IMR-90 (cell line): ENCODE results near the gene CPNE4. TPM values are rescaled to one million over a fixed set of nuclear protein-coding genes. Genes with fewer than 3 reads are reported as not detected.

ENCODE experiments used
- ATAC-seq: fragments of 200-7000 bp; cut with Tn5 transposase; 2 replicates; pipeline ENCODE4 v1.9.1; 2020; ENCODE audit warnings: low read depth, mild to moderate bottlenecking, moderate library complexity
- BruUV-seq: library from RNA; stranded (reverse); fragments of 400-500 nt; replicated peaks from 2 replicates; lab custom pipeline; 2021; lab: Mats Ljungman, UMichigan
- CTCF ChIA-PET: fragments of 300-600 bp; formaldehyde crosslinking; extraction: SDS; loops from one replicate; lab custom pipeline; 2021; ENCODE audit warnings: antibody characterized with exemption; lab: Yijun Ruan, JAX
- POLR2A ChIA-PET: fragments of 300-600 bp; sonication (Branson Sonifier 250); formaldehyde crosslinking; loops from one replicate; lab custom pipeline; 2022; ENCODE audit warnings: antibody characterized with exemption; ENCODE audit not compliant: unreplicated experiment; lab: Charles Lee
- DNase-seq: peaks from one replicate; pipeline ENCODE4 v3.0.0; 2013
- H2AFZ ChIP-seq: replicated peaks from 2 replicates; pipeline ENCODE3; 2013; ENCODE audit warnings: low read length, mild to moderate bottlenecking; ENCODE audit not compliant: poor library complexity
- H2AK5ac ChIP-seq: 2 replicates; pipeline ENCODE4 v1.6.1; 2013; ENCODE audit warnings: low read depth, low read length, inconsistent platforms
- H2AK9ac ChIP-seq: replicated peaks from 2 replicates; pipeline ENCODE3; 2013; ENCODE audit warnings: mild to moderate bottlenecking, low read depth, low read length, moderate library complexity; ENCODE audit not compliant: poor library complexity
- H2BK120ac ChIP-seq: 2 replicates; pipeline ENCODE4 v1.6.1; 2013; ENCODE audit warnings: low read depth, low read length, inconsistent platforms
- H2BK15ac ChIP-seq: 3 replicates; pipeline ENCODE4 v1.6.1; 2013; ENCODE audit warnings: low read depth, low read length, inconsistent platforms
- H2BK20ac ChIP-seq: 2 replicates; pipeline ENCODE4 v1.6.1; 2013; ENCODE audit warnings: low read depth, mild to moderate bottlenecking, inconsistent platforms, low read length, moderate library complexity
- H2BK5ac ChIP-seq: 2 replicates; pipeline ENCODE4 v1.6.1; 2013; ENCODE audit warnings: mild to moderate bottlenecking, low read depth, low read length, inconsistent platforms; ENCODE audit not compliant: poor library complexity, severe bottlenecking
- H3K14ac ChIP-seq: replicated peaks from 2 replicates; pipeline ENCODE4 v1.6.1; 2013; ENCODE audit warnings: low read depth, low read length, inconsistent platforms
- H3K18ac ChIP-seq: 2 replicates; pipeline ENCODE4 v1.6.1; 2013; ENCODE audit warnings: low read depth, low read length, control low read depth
- H3K23ac ChIP-seq: 2 replicates; pipeline ENCODE4 v1.6.1; 2013; ENCODE audit warnings: low read depth, low read length, inconsistent platforms
- H3K27ac ChIP-seq: 2 replicates; pipeline ENCODE4 v1.5.1; 2013; ENCODE audit warnings: mild to moderate bottlenecking, control low read depth, low read length; ENCODE audit not compliant: insufficient read depth
- H3K27me3 ChIP-seq: 2 replicates; pipeline ENCODE4 v1.6.1; 2013; ENCODE audit warnings: low read length; ENCODE audit not compliant: control insufficient read depth, insufficient read depth
- H3K36me3 ChIP-seq: 2 replicates; pipeline ENCODE4 v1.6.1; 2013; ENCODE audit warnings: low read length, mixed read lengths; ENCODE audit not compliant: control insufficient read depth, insufficient read depth
- H3K4ac ChIP-seq: 2 replicates; pipeline ENCODE4 v1.6.1; 2013; ENCODE audit warnings: low read depth, low read length, inconsistent platforms
- H3K4me1 ChIP-seq: 2 replicates; pipeline ENCODE4 v1.6.1; 2013; ENCODE audit warnings: low read length, mixed read lengths; ENCODE audit not compliant: control insufficient read depth, insufficient read depth
- H3K4me2 ChIP-seq: 2 replicates; pipeline ENCODE4 v1.6.1; 2013; ENCODE audit warnings: low read depth, mild to moderate bottlenecking, control low read depth, low read length, moderate library complexity
- H3K4me3 ChIP-seq: 2 replicates; pipeline ENCODE4 v1.5.1; 2013; ENCODE audit warnings: low read depth, mild to moderate bottlenecking, control low read depth, low read length, moderate library complexity; ENCODE audit not compliant: insufficient read depth
- H3K56ac ChIP-seq: 2 replicates; pipeline ENCODE4 v1.6.1; 2013; ENCODE audit warnings: low read length, inconsistent platforms; ENCODE audit not compliant: insufficient read depth; ENCODE audit errors: extremely low read depth
- H3K79me1 ChIP-seq, 2 experiments: 2 replicates each; pipeline ENCODE4 v1.6.1; 2013; ENCODE audit warnings: low read length in 2 of 2, inconsistent platforms in 1 of 2, low read depth in 1 of 2
- H3K9ac ChIP-seq: 2 replicates; pipeline ENCODE4 v1.6.1; 2013; ENCODE audit warnings: low read depth, low read length, control low read depth
- H3K9me1 ChIP-seq: 2 replicates; pipeline ENCODE4 v1.6.1; 2013; ENCODE audit warnings: low read length, inconsistent platforms; ENCODE audit not compliant: insufficient read depth
- H3K9me3 ChIP-seq: 2 replicates; pipeline ENCODE4 v1.6.1; 2013; ENCODE audit warnings: low read length; ENCODE audit not compliant: control insufficient read depth, insufficient read depth
- H4K20me1 ChIP-seq: 2 replicates; pipeline ENCODE4 v1.6.1; 2013; ENCODE audit warnings: low read length, inconsistent platforms; ENCODE audit not compliant: insufficient read depth
- H4K5ac ChIP-seq: 2 replicates; pipeline ENCODE4 v1.6.1; 2013; ENCODE audit warnings: mild to moderate bottlenecking, low read depth, low read length, control low read depth
- H4K8ac ChIP-seq, 2 experiments: 2 replicates each; pipeline ENCODE4 v1.6.1; 2013; ENCODE audit warnings: low read depth in 2 of 2, low read length in 2 of 2, control low read depth in 1 of 2, inconsistent platforms in 1 of 2
- H4K91ac ChIP-seq: 2 replicates; pipeline ENCODE4 v1.6.1; 2013; ENCODE audit warnings: low read depth, low read length, inconsistent platforms; ENCODE audit not compliant: insufficient read depth
- BHLHE40 ChIP-seq: fragments of 150-350 bp; IDR thresholded peaks from 2 replicates; pipeline ENCODE4 v1.6.1; 2016; ENCODE audit warnings: mild to moderate bottlenecking, low read depth, low read length
- CEBPB ChIP-seq: IDR thresholded peaks from 2 replicates; pipeline ENCODE4 v1.6.1; 2012; ENCODE audit warnings: low read depth, low read length, improper control_type of control experiment
- CHD1 ChIP-seq: IDR thresholded peaks from 2 replicates; pipeline ENCODE4 v1.6.1; 2012; ENCODE audit warnings: low read depth, low read length, improper control_type of control experiment
- FOS ChIP-seq: fragments of 150-350 bp; IDR thresholded peaks from 2 replicates; pipeline ENCODE4 v1.6.1; 2016; ENCODE audit warnings: low read depth, low read length
- MAFK ChIP-seq: IDR thresholded peaks from 2 replicates; pipeline ENCODE4 v1.6.1; 2012; ENCODE audit warnings: low read depth, low read length, improper control_type of control experiment
- MAZ ChIP-seq: IDR thresholded peaks from 2 replicates; pipeline ENCODE4 v1.6.1; 2012; ENCODE audit warnings: low read depth, mild to moderate bottlenecking, low read length, improper control_type of control experiment, moderate library complexity, borderline replicate concordance
- MXI1 ChIP-seq: IDR thresholded peaks from 2 replicates; pipeline ENCODE4 v1.6.1; 2012; ENCODE audit warnings: low read depth, mild to moderate bottlenecking, low read length, moderate library complexity, borderline replicate concordance
- NFE2L2 ChIP-seq: fragments of 150-350 bp; IDR thresholded peaks from 2 replicates; pipeline ENCODE4 v1.6.1; 2016; ENCODE audit warnings: low read depth, mild to moderate bottlenecking, low read length
- POLR2A ChIP-seq: IDR thresholded peaks from 2 replicates; pipeline ENCODE4 v1.6.1; 2012; ENCODE audit warnings: mild to moderate bottlenecking, low read depth, low read length
- RAD21 ChIP-seq: IDR thresholded peaks from 2 replicates; pipeline ENCODE4 v1.6.1; 2012; ENCODE audit warnings: low read length, improper control_type of control experiment
- RCOR1 ChIP-seq: IDR thresholded peaks from 2 replicates; pipeline ENCODE4 v1.6.1; 2012; ENCODE audit warnings: mild to moderate bottlenecking, low read length, improper control_type of control experiment; ENCODE audit not compliant: insufficient replicate concordance
- RFX5 ChIP-seq: IDR thresholded peaks from 2 replicates; pipeline ENCODE4 v1.8.0; 2012; ENCODE audit warnings: low read depth, mild to moderate bottlenecking, low read length, moderate library complexity
- SMC3 ChIP-seq: fragments of 150-350 bp; IDR thresholded peaks from 2 replicates; pipeline ENCODE4 v1.6.1; 2016; ENCODE audit warnings: low read depth, mild to moderate bottlenecking, antibody characterized with exemption, low read length, moderate library complexity
- WGBS, 2 experiments: methylation state at CpG; one replicate each; pipeline versions ENCODE4 v1.1.5 to v1.1.7; 2013; ENCODE audit warnings: missing lambda C conversion rate in 2 of 2; ENCODE audit not compliant: insufficient read length in 1 of 2; ENCODE audit errors: extremely low coverage in 2 of 2; 5-methylcytosine and 5-hydroxymethylcytosine counted together
- dilution Hi-C: fragments of 300-500 bp; cut with HindIII; formaldehyde crosslinking; loops from one replicate; pipeline ENCODE4 v1.14.3; 2018; ENCODE audit warnings: low sequenced_read_pairs; ENCODE audit not compliant: unreplicated experiment
- in situ Hi-C: fragments of 300-500 bp; cut with MboI; formaldehyde crosslinking; loops from 3 replicates; pipeline ENCODE4 v1.14.3; 2019; ENCODE audit warnings: low sequenced_read_pairs, inconsistent platforms, mixed read lengths
- intact Hi-C: fragments of 100-400 bp; cut with micrococcal nuclease; formaldehyde crosslinking; loops from 2 replicates; pipeline ENCODE4 v1.10.0; 2022
- polyA plus RNA-seq, 3 experiments: library from polyadenylated mRNA; depleted of rRNA; stranded (reverse); fragments of >200 nt; gene quantifications; 2 replicates each; pipeline ENCODE4 v1.2.3, GENCODE V29; 2012; ENCODE audit warnings: low replicate concordance in 1 of 3
- total RNA-seq: library from RNA; depleted of rRNA; stranded (reverse); fragments of >200 nt; gene quantifications from 2 replicates; pipeline ENCODE4 v1.2.3, GENCODE V29; 2012
- TF ChIP-seq, protein P1 (sequence below): fragments of 150-350 bp; IDR thresholded peaks from 2 replicates; pipeline ENCODE4 v1.6.1; 2016; ENCODE audit warnings: low read depth, mild to moderate bottlenecking, low read length, moderate library complexity, borderline replicate concordance
- TF ChIP-seq, protein P2 (sequence below): fragments of 150-350 bp; IDR thresholded peaks from 2 replicates; pipeline ENCODE4 v1.6.1; 2017; ENCODE audit warnings: mild to moderate bottlenecking, antibody characterized with exemption, low read length, low read depth
- TF ChIP-seq, protein P3 (sequence below): conservative IDR thresholded peaks from 2 replicates; pipeline ENCODE4 v1.5.1; 2012; ENCODE audit warnings: mild to moderate bottlenecking, low read depth, low read length, improper control_type of control experiment

Gene CPNE4
- total and polyA plus RNA-seq, 2 of the 4 experiments (the other 2 are of a cell fraction), result not detected

DNA sequence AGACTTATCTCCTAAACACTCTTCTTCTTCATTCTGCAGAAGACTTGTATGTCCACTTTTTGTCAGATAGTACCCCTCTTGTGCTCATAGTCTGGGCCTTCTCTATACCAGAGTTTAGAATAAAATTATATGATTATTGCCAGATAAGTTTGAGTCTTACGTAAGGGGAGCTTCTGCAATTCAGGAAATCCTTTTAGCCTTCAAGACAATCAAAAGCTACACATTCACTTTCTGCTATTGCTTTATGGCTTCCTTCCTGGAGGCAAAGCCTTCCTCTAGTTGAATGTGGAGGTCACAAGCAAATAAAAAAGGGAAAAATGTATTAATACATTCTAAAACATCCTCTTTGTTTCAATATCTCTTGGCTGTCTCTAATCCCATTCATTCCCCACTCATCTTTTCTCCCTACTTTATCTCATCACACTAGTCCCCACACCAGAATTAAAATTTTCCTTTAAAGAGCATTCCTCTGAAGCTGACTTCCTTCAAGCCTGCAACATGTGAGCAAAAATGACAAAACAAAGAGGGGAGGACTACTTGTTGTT lies 186.8 kb downstream of the CPNE4 start:
- H3K56ac ChIP-seq, result no peak overlapping the region
- H2AFZ ChIP-seq, result no peak overlapping the region
- dilution Hi-C loops (no loop called here), in situ Hi-C loops (no loop called here), intact Hi-C loops (no loop called here)
- CTCF ChIA-PET, result no interaction called here
- no peaks in the 10 kb centered on the region for H3K9me1 ChIP-seq
- no peak overlapping the region for H4K91ac ChIP-seq
- WGBS, 2 experiments, result no CpG with 5 or more reads among the region's 1 CpG
- H3K23ac ChIP-seq, result no peak overlapping the region
- no peaks in the 10 kb centered on the region for H3K36me3 ChIP-seq
- no peak overlapping the region for H2BK15ac ChIP-seq
- no peak for DNase-seq
- no peak overlapping the region for H3K14ac ChIP-seq
- POLR2A ChIA-PET, result no interaction called here
- TF ChIP-seq, protein P1, sequence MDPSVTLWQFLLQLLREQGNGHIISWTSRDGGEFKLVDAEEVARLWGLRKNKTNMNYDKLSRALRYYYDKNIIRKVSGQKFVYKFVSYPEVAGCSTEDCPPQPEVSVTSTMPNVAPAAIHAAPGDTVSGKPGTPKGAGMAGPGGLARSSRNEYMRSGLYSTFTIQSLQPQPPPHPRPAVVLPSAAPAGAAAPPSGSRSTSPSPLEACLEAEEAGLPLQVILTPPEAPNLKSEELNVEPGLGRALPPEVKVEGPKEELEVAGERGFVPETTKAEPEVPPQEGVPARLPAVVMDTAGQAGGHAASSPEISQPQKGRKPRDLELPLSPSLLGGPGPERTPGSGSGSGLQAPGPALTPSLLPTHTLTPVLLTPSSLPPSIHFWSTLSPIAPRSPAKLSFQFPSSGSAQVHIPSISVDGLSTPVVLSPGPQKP, result no peak
- no peak for TF ChIP-seq RFX5
- TF ChIP-seq MAZ, result no peak
- TF ChIP-seq, protein P2, sequence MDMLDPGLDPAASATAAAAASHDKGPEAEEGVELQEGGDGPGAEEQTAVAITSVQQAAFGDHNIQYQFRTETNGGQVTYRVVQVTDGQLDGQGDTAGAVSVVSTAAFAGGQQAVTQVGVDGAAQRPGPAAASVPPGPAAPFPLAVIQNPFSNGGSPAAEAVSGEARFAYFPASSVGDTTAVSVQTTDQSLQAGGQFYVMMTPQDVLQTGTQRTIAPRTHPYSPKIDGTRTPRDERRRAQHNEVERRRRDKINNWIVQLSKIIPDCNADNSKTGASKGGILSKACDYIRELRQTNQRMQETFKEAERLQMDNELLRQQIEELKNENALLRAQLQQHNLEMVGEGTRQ, result no peak
- TF ChIP-seq, protein P3, sequence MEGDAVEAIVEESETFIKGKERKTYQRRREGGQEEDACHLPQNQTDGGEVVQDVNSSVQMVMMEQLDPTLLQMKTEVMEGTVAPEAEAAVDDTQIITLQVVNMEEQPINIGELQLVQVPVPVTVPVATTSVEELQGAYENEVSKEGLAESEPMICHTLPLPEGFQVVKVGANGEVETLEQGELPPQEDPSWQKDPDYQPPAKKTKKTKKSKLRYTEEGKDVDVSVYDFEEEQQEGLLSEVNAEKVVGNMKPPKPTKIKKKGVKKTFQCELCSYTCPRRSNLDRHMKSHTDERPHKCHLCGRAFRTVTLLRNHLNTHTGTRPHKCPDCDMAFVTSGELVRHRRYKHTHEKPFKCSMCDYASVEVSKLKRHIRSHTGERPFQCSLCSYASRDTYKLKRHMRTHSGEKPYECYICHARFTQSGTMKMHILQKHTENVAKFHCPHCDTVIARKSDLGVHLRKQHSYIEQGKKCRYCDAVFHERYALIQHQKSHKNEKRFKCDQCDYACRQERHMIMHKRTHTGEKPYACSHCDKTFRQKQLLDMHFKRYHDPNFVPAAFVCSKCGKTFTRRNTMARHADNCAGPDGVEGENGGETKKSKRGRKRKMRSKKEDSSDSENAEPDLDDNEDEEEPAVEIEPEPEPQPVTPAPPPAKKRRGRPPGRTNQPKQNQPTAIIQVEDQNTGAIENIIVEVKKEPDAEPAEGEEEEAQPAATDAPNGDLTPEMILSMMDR, result no peak
- no peak for TF ChIP-seq RAD21
- TF ChIP-seq RCOR1, result no peak
- no peak for TF ChIP-seq POLR2A
- no peak for TF ChIP-seq NFE2L2
- TF ChIP-seq FOS, result no peak
- no peak for TF ChIP-seq CEBPB
- TF ChIP-seq CHD1, result no peak
- TF ChIP-seq BHLHE40, result no peak
- no peak for TF ChIP-seq MAFK
- TF ChIP-seq MXI1, result no peak
- TF ChIP-seq SMC3, result no peak
- no peaks in the 10 kb centered on the region for H3K4me1 ChIP-seq
- H3K4me2 ChIP-seq, result no peak overlapping the region
- H4K8ac ChIP-seq, result no peak overlapping the region
- H3K4ac ChIP-seq, result no peak overlapping the region
- no peak overlapping the region for H2AK5ac ChIP-seq
- H3K9me3 ChIP-seq, result no peaks in the 10 kb centered on the region
- H3K79me1 ChIP-seq, result no peaks in the 10 kb centered on the region
- H4K20me1 ChIP-seq, result no peaks in the 10 kb centered on the region
- no peak overlapping the region for H4K5ac ChIP-seq
- H3K27me3 ChIP-seq, result no peaks in the 10 kb centered on the region
- H2BK5ac ChIP-seq, result no peak overlapping the region
- no peak overlapping the region for H3K9ac ChIP-seq
- H3K4me3 ChIP-seq, result no peak overlapping the region
- no peak overlapping the region for H2BK120ac ChIP-seq
- BruUV-seq, result no TSS peak
- no peak overlapping the region for H3K27ac ChIP-seq
- H3K18ac ChIP-seq, result no peak overlapping the region
- no peak for ATAC-seq
- H2AK9ac ChIP-seq, result no peak overlapping the region
- no peak overlapping the region for H2BK20ac ChIP-seq
